SK-N-SH (cell line): ENCODE results near the gene RPL22. TPM values are rescaled to one million over a fixed set of nuclear protein-coding genes. Genes with fewer than 3 reads are reported as not detected.

Source experiments
- CTCF ChIA-PET: fragments of 300-600, 350-600 bp; formaldehyde crosslinking; extraction: SDS; loops from one replicate; lab custom pipeline; 2021; lab: Yijun Ruan, JAX
- POLR2A ChIA-PET: fragments of 350-600 bp; sonication (Branson Sonifier 250); formaldehyde crosslinking; extraction: SDS; loops from one replicate; lab custom pipeline; 2020; ENCODE audit warnings: antibody characterized with exemption, inconsistent platforms; lab: Yijun Ruan, JAX
- DNase-seq: peaks from one replicate; pipeline ENCODE4 v3.0.0; 2012
- H2AFZ ChIP-seq: fragments of 200-600 bp; sonication (generic); 2 replicates; pipeline ENCODE4 v1.8.1; 2016; ENCODE audit warnings: antibody characterized with exemption, mild to moderate bottlenecking, low read depth
- H3F3A ChIP-seq: fragments of 200-600 bp; sonication (generic); replicated peaks from 2 replicates; pipeline ENCODE3; 2016; ENCODE audit warnings: antibody characterized with exemption, mild to moderate bottlenecking; ENCODE audit not compliant: insufficient read depth
- H3K27ac ChIP-seq, 2 experiments: fragments of 200-500 bp in 1 of 2; fragments of 200-600 bp in 1 of 2; sonication (Bioruptor generic) in 1 of 2; sonication (generic), shearing (Covaris generic) in 1 of 2; 2 replicates each; pipeline versions ENCODE4 v1.5.1 to v1.6.1; 2014 to 2016; ENCODE audit warnings: low read depth in 2 of 2, inconsistent platforms in 1 of 2, low read length in 1 of 2, mild to moderate bottlenecking in 1 of 2, mixed read lengths in 1 of 2
- H3K27me3 ChIP-seq: fragments of 200-600 bp; sonication (generic), shearing (Covaris generic); 2 replicates; pipeline ENCODE4 v1.6.1; 2016; ENCODE audit warnings: mixed run types; ENCODE audit not compliant: insufficient read depth
- H3K36me3 ChIP-seq, 2 experiments: fragments of 200-500 bp in 1 of 2; fragments of 200-600 bp in 1 of 2; sonication (Bioruptor generic) in 1 of 2; sonication (generic) in 1 of 2; replicated peaks in 1 of 2; 2 replicates each; pipeline versions ENCODE3 to v1.5.1; 2014 to 2016; ENCODE audit warnings: low read length in 1 of 2, mild to moderate bottlenecking in 1 of 2; ENCODE audit not compliant: insufficient read depth in 2 of 2, control insufficient read depth in 1 of 2
- H3K4me1 ChIP-seq, 2 experiments: fragments of 200-500 bp in 1 of 2; fragments of 200-600 bp in 1 of 2; sonication (Bioruptor generic) in 1 of 2; sonication (generic), shearing (Covaris generic) in 1 of 2; 2 replicates each; pipeline versions ENCODE4 v1.5.1 to v1.6.1; 2014 to 2016; ENCODE audit warnings: low read depth in 1 of 2, low read length in 1 of 2, mixed run types in 1 of 2; ENCODE audit not compliant: insufficient read depth in 2 of 2, control insufficient read depth in 1 of 2
- H3K4me2 ChIP-seq: fragments of 200-600 bp; sonication (generic), shearing (Covaris generic); 2 replicates; pipeline ENCODE4 v1.6.1; 2017; ENCODE audit warnings: mixed run types
- H3K4me3 ChIP-seq, 2 experiments: fragments of 200-500 bp in 1 of 2; fragments of 200-600 bp in 1 of 2; sonication (Bioruptor generic) in 1 of 2; sonication (generic), shearing (Covaris generic) in 1 of 2; 2 replicates each; pipeline versions ENCODE4 v1.5.1 to v1.8.1; 2014 to 2016; ENCODE audit warnings: low read depth in 2 of 2, inconsistent platforms in 1 of 2, low read length in 1 of 2, mild to moderate bottlenecking in 1 of 2, mixed read lengths in 1 of 2, moderate library complexity in 1 of 2
- H3K79me2 ChIP-seq: fragments of 200-600 bp; sonication (generic); 2 replicates; pipeline ENCODE4 v1.8.1; 2017; ENCODE audit warnings: mild to moderate bottlenecking; ENCODE audit not compliant: insufficient read depth
- H3K9ac ChIP-seq: fragments of 200-600 bp; sonication (generic); 2 replicates; pipeline ENCODE4 v1.6.1; 2017; ENCODE audit warnings: mixed run types
- H3K9me2 ChIP-seq: fragments of 200-600 bp; sonication (generic); 2 replicates; pipeline ENCODE4 v1.6.1; 2017; ENCODE audit warnings: mixed run types
- H3K9me3 ChIP-seq: fragments of 200-600 bp; sonication (generic); 2 replicates; pipeline ENCODE4 v1.6.1; 2017; ENCODE audit warnings: mixed run types, mild to moderate bottlenecking, moderate library complexity
- H4K20me1 ChIP-seq: fragments of 200-600 bp; sonication (generic); 2 replicates; pipeline ENCODE4 v1.6.1; 2017; ENCODE audit warnings: mild to moderate bottlenecking, mixed run types; ENCODE audit not compliant: insufficient read depth
- CTCF ChIP-seq: fragments of 200-600 bp; sonication (generic); IDR thresholded peaks from 2 replicates; pipeline ENCODE4 v1.6.1; 2017; ENCODE audit warnings: antibody characterized with exemption, mild to moderate bottlenecking, moderate library complexity
- EZH2phosphoT487 ChIP-seq: fragments of 200-600 bp; sonication (generic); IDR thresholded peaks from 2 replicates; pipeline ENCODE4 v1.6.1; 2017; ENCODE audit warnings: low read depth, mixed run types, mild to moderate bottlenecking, antibody characterized with exemption, moderate library complexity, borderline replicate concordance
- FOXM1 ChIP-seq: IDR thresholded peaks from 2 replicates; pipeline ENCODE4 v1.4.0; 2012; ENCODE audit warnings: low read depth, mild to moderate bottlenecking
- GATA2 ChIP-seq: sonication (generic); formaldehyde crosslinking; IDR thresholded peaks from 2 replicates; pipeline ENCODE4 v1.5.0; 2020; ENCODE audit warnings: mild to moderate bottlenecking, missing genetic modification reagents
- IRF3 ChIP-seq: fragments of 150-350 bp; IDR thresholded peaks from 2 replicates; pipeline ENCODE4 v1.6.1; 2016; ENCODE audit warnings: mild to moderate bottlenecking, low read depth, low read length
- NFIC ChIP-seq: IDR thresholded peaks from 2 replicates; pipeline ENCODE4 v1.4.0; 2012; ENCODE audit warnings: borderline replicate concordance
- PBX3 ChIP-seq: IDR thresholded peaks from 2 replicates; pipeline ENCODE4; 2012
- RAD21 ChIP-seq: IDR thresholded peaks from 2 replicates; pipeline ENCODE4 v1.6.1; 2012; ENCODE audit warnings: mild to moderate bottlenecking, low read length
- RCOR1 ChIP-seq: fragments of 150-350 bp; IDR thresholded peaks from 2 replicates; pipeline ENCODE4 v1.6.1; 2017; ENCODE audit warnings: antibody characterized with exemption, low read length
- SIN3A ChIP-seq: IDR thresholded peaks from 2 replicates; pipeline ENCODE4 v1.6.1; 2012; ENCODE audit warnings: low read depth, mild to moderate bottlenecking, low read length, moderate library complexity, borderline replicate concordance
- TEAD4 ChIP-seq: IDR thresholded peaks from 2 replicates; pipeline ENCODE4 v1.4.0; 2012; ENCODE audit warnings: mild to moderate bottlenecking, borderline replicate concordance; ENCODE audit not compliant: insufficient read depth
- USF1 ChIP-seq: IDR thresholded peaks from 2 replicates; pipeline ENCODE4 v1.4.0; 2012; ENCODE audit warnings: low read depth, borderline replicate concordance
- USF2 ChIP-seq: fragments of 150-350 bp; IDR thresholded peaks from 2 replicates; pipeline ENCODE4 v1.6.1; 2017; ENCODE audit warnings: antibody characterized with exemption, low read length, low read depth, borderline replicate concordance
- WGBS: methylation state at CpG from one replicate; pipeline ENCODE4 v1.1.6; 2017; ENCODE audit warnings: low lambda C conversion rate; 5-methylcytosine and 5-hydroxymethylcytosine counted together
- polyA plus RNA-seq, 3 experiments: library from polyadenylated mRNA; depleted of rRNA; stranded (reverse); fragments of >200 nt; gene quantifications; 2 replicates each; pipeline ENCODE4 v1.2.3, GENCODE V29; 2012

RPL22 gene
- polyA plus RNA-seq, 1 of the 3 experiments (the other 2 are of a cell fraction) = 140 TPM

- no peak overlapping the region for H3K9ac ChIP-seq
- POLR2A ChIA-PET = no interaction called here
- WGBS = 30% methylated on average over 2 of the region's 12 CpGs
- H3K9me3 ChIP-seq = no peaks in the 10 kb centered on the region
- no peaks in the 10 kb centered on the region for H4K20me1 ChIP-seq
- no peak for DNase-seq
- no peaks in the 10 kb centered on the region for H3K79me2 ChIP-seq
- CTCF ChIA-PET = interaction anchor here (1.7 to 2.5 kb wide), 3 partner anchors 20 to 112 kb away, joined by 5 to 10 read pairs (median 10); no protein-coding TSS in a partner anchor
- H3K9me2 ChIP-seq = no peaks in the 10 kb centered on the region
- H3K4me1 ChIP-seq = peaks cover 0 to 43% of the 10 kb centered on the region in 2 experiments; a peak in 1 of 4 replicates
- TF ChIP-seq PBX3 = no peak
- no peak for TF ChIP-seq SIN3A
- no peak for TF ChIP-seq FOXM1
- TF ChIP-seq CTCF = no peak
- TF ChIP-seq EZH2phosphoT487 = no peak
- no peak for TF ChIP-seq GATA2
- TF ChIP-seq IRF3 = no peak
- TF ChIP-seq USF1 = no peak
- no peak for TF ChIP-seq RCOR1
- no peak for TF ChIP-seq USF2
- no peak for TF ChIP-seq NFIC
- no peak for TF ChIP-seq TEAD4
- TF ChIP-seq RAD21 = no peak
- H3K36me3 ChIP-seq = no peaks in the 10 kb centered on the region
- no peak overlapping the region for H3K4me3 ChIP-seq
- no peaks in the 10 kb centered on the region for H3F3A ChIP-seq
- no peaks in the 10 kb centered on the region for H3K27me3 ChIP-seq
- H2AFZ ChIP-seq = no peak overlapping the region
- no peak overlapping the region for H3K27ac ChIP-seq
- no peak overlapping the region for H3K4me2 ChIP-seq
Observed at GRCh38 chr1:6165441-6165985, 33.9 kb downstream of the RPL22 start.
